H1 (cell line): ENCODE measurements around the gene GLIPR2. TPM values are rescaled to one million over a fixed set of nuclear protein-coding genes. Genes with fewer than 3 reads are reported as not detected.

Experiments used
- CTCF ChIA-PET: fragments of 300-600 bp; sonication (Branson Sonifier 250); formaldehyde crosslinking; loops from one replicate; lab custom pipeline; 2021; ENCODE audit not compliant: partially characterized antibody; lab: Charles Lee
- POLR2A ChIA-PET: fragments of 300-600 bp; sonication (Branson Sonifier 250); formaldehyde crosslinking; loops from one replicate; lab custom pipeline; 2021; ENCODE audit warnings: inconsistent platforms; ENCODE audit not compliant: partially characterized antibody; lab: Charles Lee
- DNase-seq, 2 experiments: peaks; one replicate each; pipeline versions ENCODE4 v3.0.0 to v3.0.0-alpha.2; 2010 to 2022; ENCODE audit warnings: low spot score in 2 of 2, low read depth in 1 of 2, mixed read lengths in 1 of 2
- FAIRE-seq: peaks from 2 replicates; lab custom pipeline; 2011; peaks lifted over from hg19 to GRCh38; lab: Jason Lieb, UNC
- H2AFZ ChIP-seq: 2 replicates; pipeline ENCODE4 v1.8.1; 2012; ENCODE audit warnings: low read length, inconsistent platforms
- H2AK5ac ChIP-seq: 2 replicates; pipeline ENCODE4 v1.6.1; 2013; ENCODE audit warnings: low read depth, low read length
- H2BK120ac ChIP-seq: replicated peaks from 2 replicates; pipeline ENCODE3; 2013; ENCODE audit warnings: low read depth, low read length, inconsistent platforms
- H2BK12ac ChIP-seq: 2 replicates; pipeline ENCODE4 v1.6.1; 2013; ENCODE audit warnings: low read depth, low read length
- H2BK15ac ChIP-seq: 2 replicates; pipeline ENCODE4 v1.6.1; 2013; ENCODE audit warnings: low read length
- H2BK20ac ChIP-seq: 2 replicates; pipeline ENCODE4 v1.6.1; 2013; ENCODE audit warnings: low read length
- H2BK5ac ChIP-seq: 2 replicates; pipeline ENCODE4 v1.6.1; 2013; ENCODE audit warnings: low read depth, low read length
- H3K14ac ChIP-seq: 2 replicates; pipeline ENCODE4 v1.6.1; 2013; ENCODE audit warnings: inconsistent platforms; ENCODE audit not compliant: insufficient read length
- H3K18ac ChIP-seq: 2 replicates; pipeline ENCODE4 v1.6.1; 2013; ENCODE audit warnings: low read length; ENCODE audit errors: extremely low read depth
- H3K23ac ChIP-seq: 2 replicates; pipeline ENCODE4 v1.6.1; 2013; ENCODE audit warnings: inconsistent platforms; ENCODE audit not compliant: insufficient read length
- H3K23me2 ChIP-seq: 2 replicates; pipeline ENCODE4 v1.6.1; 2013; ENCODE audit warnings: low read depth, low read length
- H3K27ac ChIP-seq: 2 replicates; pipeline ENCODE4 v1.6.1; 2011; ENCODE audit warnings: low read depth, low read length, inconsistent platforms
- H3K27me3 ChIP-seq, 4 experiments: replicated peaks in 1 of 4; 1 replicate in 1 of 4; 2 replicates in 3 of 4; pipeline versions ENCODE4 v1.6.1 to v1.8.1; 2011 to 2013; ENCODE audit warnings: low read length in 3 of 4, mild to moderate bottlenecking in 3 of 4, inconsistent platforms in 2 of 4, mixed read lengths in 2 of 4, moderate library complexity in 1 of 4; ENCODE audit not compliant: control insufficient read depth in 3 of 4, insufficient read depth in 3 of 4; ENCODE audit errors: extremely low read depth in 1 of 4
- H3K36me3 ChIP-seq, 4 experiments: 2 replicates each; pipeline versions ENCODE4 v1.6.1 to v1.8.1; 2011 to 2013; ENCODE audit warnings: mild to moderate bottlenecking in 4 of 4, low read length in 3 of 4, moderate library complexity in 2 of 4, control low read depth in 1 of 4, inconsistent platforms in 1 of 4; ENCODE audit not compliant: insufficient read depth in 4 of 4, control insufficient read depth in 2 of 4
- H3K4ac ChIP-seq: replicated peaks from 2 replicates; pipeline ENCODE3; 2013; ENCODE audit warnings: low read length, low read depth, mixed read lengths, inconsistent platforms; ENCODE audit not compliant: insufficient read length
- H3K4me1 ChIP-seq, 4 experiments: replicated peaks in 1 of 4; 1 replicate in 1 of 4; 2 replicates in 3 of 4; pipeline versions ENCODE4 v1.6.1 to v1.8.1; 2011 to 2013; ENCODE audit warnings: low read length in 3 of 4, inconsistent platforms in 2 of 4, mixed read lengths in 1 of 4; ENCODE audit not compliant: insufficient read depth in 4 of 4, control insufficient read depth in 3 of 4
- H3K4me2 ChIP-seq, 2 experiments: 2 replicates each; pipeline versions ENCODE4 v1.6.1 to v1.8.1; 2011 to 2013; ENCODE audit warnings: low read depth in 2 of 2, low read length in 2 of 2, control low read depth in 1 of 2, inconsistent platforms in 1 of 2, mild to moderate bottlenecking in 1 of 2; ENCODE audit not compliant: insufficient read depth in 1 of 2
- H3K4me3 ChIP-seq, 4 experiments: fragments of 200-600, 300-600 bp in 1 of 4; sonication (generic), shearing (Covaris generic), sonication (Bioruptor Twin) in 1 of 4; 2 replicates each; pipeline versions ENCODE4 v1.5.1 to v1.8.1; 2011 to 2016; ENCODE audit warnings: low read length in 4 of 4, low read depth in 3 of 4, control low read depth in 2 of 4, inconsistent platforms in 2 of 4, mild to moderate bottlenecking in 2 of 4, mixed read lengths in 1 of 4, moderate library complexity in 1 of 4; ENCODE audit not compliant: insufficient read depth in 2 of 4; ENCODE audit errors: extremely low read depth in 1 of 4
- H3K56ac ChIP-seq: replicated peaks from 2 replicates; pipeline ENCODE3; 2013; ENCODE audit warnings: low read depth, mild to moderate bottlenecking, mixed read lengths, low read length, inconsistent platforms; ENCODE audit not compliant: insufficient read length
- H3K79me1 ChIP-seq: 2 replicates; pipeline ENCODE4 v1.6.1; 2013; ENCODE audit warnings: low read depth, low read length, control low read depth
- H3K79me2 ChIP-seq, 2 experiments: 2 replicates each; pipeline versions ENCODE4 v1.6.1 to v1.8.1; 2012 to 2013; ENCODE audit warnings: low read length in 2 of 2, mild to moderate bottlenecking in 2 of 2, inconsistent platforms in 1 of 2; ENCODE audit not compliant: insufficient read depth in 2 of 2, control insufficient read depth in 1 of 2
- H3K9ac ChIP-seq, 4 experiments: replicated peaks in 1 of 4; 1 replicate in 1 of 4; 2 replicates in 3 of 4; pipeline versions ENCODE4 v1.6.1 to v1.8.1; 2011 to 2013; ENCODE audit warnings: low read depth in 3 of 4, low read length in 3 of 4, control low read depth in 2 of 4, mild to moderate bottlenecking in 2 of 4, moderate library complexity in 2 of 4, inconsistent platforms in 1 of 4; ENCODE audit errors: extremely low read depth in 1 of 4
- H3K9me3 ChIP-seq, 2 experiments: 2 replicates each; pipeline versions ENCODE4 v1.6.1 to v1.8.1; 2012 to 2013; ENCODE audit warnings: mild to moderate bottlenecking in 2 of 2, moderate library complexity in 2 of 2, control low read depth in 1 of 2, inconsistent platforms in 1 of 2, low read depth in 1 of 2, low read length in 1 of 2, mixed read lengths in 1 of 2; ENCODE audit not compliant: insufficient read depth in 2 of 2
- H4K20me1 ChIP-seq, 2 experiments: replicated peaks in 1 of 2; 2 replicates each; pipeline versions ENCODE3 to v1.8.1; 2011 to 2013; ENCODE audit warnings: inconsistent platforms in 2 of 2, low read length in 2 of 2, mild to moderate bottlenecking in 1 of 2; ENCODE audit not compliant: insufficient read depth in 2 of 2, control insufficient read depth in 1 of 2
- H4K5ac ChIP-seq: 2 replicates; pipeline ENCODE4 v1.6.1; 2013; ENCODE audit warnings: low read length, low read depth, mixed read lengths, inconsistent platforms; ENCODE audit not compliant: insufficient read length
- H4K8ac ChIP-seq: 2 replicates; pipeline ENCODE4 v1.8.0; 2013; ENCODE audit warnings: mild to moderate bottlenecking, moderate library complexity, low read length, inconsistent platforms; ENCODE audit not compliant: insufficient read depth; ENCODE audit errors: extremely low read depth
- H4K91ac ChIP-seq: replicated peaks from 2 replicates; pipeline ENCODE3; 2013; ENCODE audit warnings: low read length, mixed read lengths, inconsistent platforms; ENCODE audit not compliant: insufficient read length
- HDAC2 ChIP-seq, 2 experiments: fragments of 300-600 bp in 1 of 2; sonication (generic) in 1 of 2; IDR thresholded peaks; 2 replicates each; pipeline ENCODE4 v1.6.1; 2011 to 2012; ENCODE audit warnings: low read depth in 2 of 2, low read length in 2 of 2, mild to moderate bottlenecking in 2 of 2, moderate library complexity in 2 of 2, borderline replicate concordance in 1 of 2, inconsistent platforms in 1 of 2
- TEAD4 ChIP-seq: IDR thresholded peaks from 2 replicates; pipeline ENCODE4 v1.6.1; 2012; ENCODE audit warnings: low read depth, low read length, inconsistent platforms, mixed read lengths
- YY1 ChIP-seq: IDR thresholded peaks from 2 replicates; pipeline ENCODE4 v1.6.1; 2011; ENCODE audit warnings: low read depth, mild to moderate bottlenecking, low read length
- WGBS, 2 experiments: shearing (Covaris generic) in 1 of 2; methylation state at CpG; one replicate each; pipeline versions ENCODE4 v1.1.6 to v1.1.7; 2013 to 2015; ENCODE audit warnings: low lambda C conversion rate in 2 of 2, mixed read lengths in 2 of 2, inconsistent platforms in 1 of 2, low coverage in 1 of 2, missing lambda C conversion rate in 1 of 2; ENCODE audit not compliant: insufficient replicate concordance in 2 of 2, insufficient coverage in 1 of 2, insufficient read length in 1 of 2; ENCODE audit errors: extremely low coverage in 1 of 2, missing lambda C conversion rate in 1 of 2; 5-methylcytosine and 5-hydroxymethylcytosine counted together
- polyA plus RNA-seq, 7 experiments: library from polyadenylated mRNA; depleted of rRNA in 3 of 7; stranded (reverse) in 5 of 7; unstranded in 2 of 7; fragments of >200 nt in 5 of 7; fragments of 200-250 nt in 2 of 7; gene quantifications; 1 replicate in 5 of 7; 2 replicates in 1 of 7; 4 replicates in 1 of 7; pipeline versions ENCODE4 v1.2.1 to v1.2.3, GENCODE V29; 2011 to 2013; ENCODE audit warnings: missing spikeins in 2 of 7, mixed read lengths in 2 of 7
- total RNA-seq: library from RNA; stranded (reverse); fragmentation: NEBNext Ultra II Directional; extraction: Animal tissue kit (Norgen Biotek cat#: 25700); gene quantifications from 2 replicates; pipeline ENCODE4 v1.2.1, GENCODE V29; 2021

Gene GLIPR2
- total and polyA plus RNA-seq, 2 of the 8 experiments (the other 6 are each of a cell fraction or from before 2014, with no cell fraction given), result 7.9 to 12.0 TPM

DNA sequence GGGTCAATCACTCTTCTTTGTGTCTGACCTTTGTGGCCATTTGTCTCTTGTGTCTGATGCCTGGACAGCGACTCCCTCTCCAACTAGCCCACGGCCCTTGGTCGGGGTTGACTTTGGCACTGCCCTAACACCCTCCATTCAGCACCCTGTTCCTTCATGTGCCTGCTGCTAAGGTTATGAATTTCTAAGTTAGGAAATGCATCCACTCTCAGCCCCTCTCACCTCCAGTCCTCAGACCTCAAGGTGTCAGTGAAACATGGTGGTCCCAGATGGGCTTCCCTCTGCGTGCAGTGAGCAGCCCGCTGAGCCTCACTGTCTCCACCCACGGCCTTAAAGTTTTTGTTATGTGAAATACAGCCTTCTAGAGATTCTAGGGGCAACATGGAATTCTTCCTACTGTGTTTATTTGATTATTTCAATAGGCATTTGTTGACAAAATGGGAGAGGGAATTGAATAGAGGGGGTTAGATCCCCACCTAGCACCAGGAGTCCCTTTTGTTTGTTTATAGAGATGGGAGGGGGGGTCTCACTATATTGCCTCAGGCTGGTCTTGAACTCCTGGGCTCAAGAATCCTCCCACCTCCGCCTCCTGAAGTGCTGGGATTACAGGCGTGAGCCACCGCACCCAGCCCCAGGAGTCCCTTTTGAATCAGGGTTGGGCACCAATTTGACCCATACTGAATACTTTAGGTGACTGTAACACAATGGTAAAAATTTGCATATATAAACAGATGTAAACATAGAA lies 1.6 kb upstream of the GLIPR2 start:
- H3K79me2 ChIP-seq, result no peaks in the 10 kb centered on the region
- no peak overlapping the region for H4K8ac ChIP-seq
- peaks cover 3 to 5% of the 10 kb centered on the region in 2 experiments for H4K20me1 ChIP-seq
- no peaks in the 10 kb centered on the region for H3K9me3 ChIP-seq
- H3K4me1 ChIP-seq, result peaks cover 0 to 15% (median 7%) of the 10 kb centered on the region in 4 experiments; a peak in 6 of 7 replicates
- 30% methylated on average over 9 of the region's 9 CpGs; no CpG with 5 or more reads in 1 of the 2 experiments for WGBS, 2 experiments
- no peak overlapping the region for H3K27ac ChIP-seq
- no peaks in the 10 kb centered on the region for H3K79me1 ChIP-seq
- no peak overlapping the region for H3K4ac ChIP-seq
- no peak overlapping the region for H2BK20ac ChIP-seq
- no peak overlapping the region; the same call in 1 of the 2 replicates for H3K18ac ChIP-seq
- H4K5ac ChIP-seq, result no peak overlapping the region
- no peak overlapping the region for H3K56ac ChIP-seq
- H3K14ac ChIP-seq, result no peak overlapping the region
- TF ChIP-seq HDAC2 (IDR thresholded peaks at IDR 0.05; ENCODE audit: borderline replicate concordance in 1 of 2, low read depth in 2 of 2, low read length in 2 of 2) (peak in 1 of 2 experiments; percentile 4; a peak in 1 of 4 replicates), YY1 (no peak), TEAD4 (0 out of 2 replicates have a peak, but pooled peaks have one; percentile 28)
- DNase-seq (peak in 1 of 2 experiments; percentile 60), FAIRE-seq (peak; percentile 39)
- ChIA-PET CTCF (interaction anchor here (0.6 to 3.0 kb wide), 2 partner anchors 32 to 33 kb away, joined by 3 to 13 read pairs; no protein-coding TSS in a partner anchor), POLR2A (no interaction called here)
- H3K36me3 ChIP-seq, result no peaks in the 10 kb centered on the region; a peak in 1 of 8 replicates
- peak overlapping the region; percentile 86 to 93 for H3K4me2 ChIP-seq
- H3K23ac ChIP-seq, result no peak overlapping the region
- no peak overlapping the region for H2BK5ac ChIP-seq
- H2AK5ac ChIP-seq, result no peak overlapping the region
- H2BK120ac ChIP-seq, result no peak overlapping the region
- H3K23me2 ChIP-seq, result peaks cover 15% of the 10 kb centered on the region
- H3K9ac ChIP-seq, result no peak overlapping the region
- no peak overlapping the region for H2AFZ ChIP-seq
- H2BK12ac ChIP-seq, result 0 out of 2 replicates have a peak overlapping the region, but pooled peaks have one; percentile 14
- H3K27me3 ChIP-seq, result peaks cover 18 to 58% (median 49%) of the 10 kb centered on the region in 4 experiments
- H4K91ac ChIP-seq, result no peak overlapping the region
- peak overlapping the region in 3 of 4 experiments; percentile 62 to 76 (median 67); a peak in 4 of 8 replicates for H3K4me3 ChIP-seq
- no peak overlapping the region for H2BK15ac ChIP-seq
